Stimulated activated naive CD8-positive, alpha-beta T cell treated with anti-CD3 and anti-CD28 coated beads, Interleukin-15, amount 100 ng/mL, for 72 hours (primary cell): ENCODE results near the gene HOXA3.

ENCODE experiments used
- ATAC-seq: fragments of 150-1000 bp; cut with Tn5 transposase; 2 replicates; pipeline ENCODE4 v1.10.0; 2021; ENCODE audit warnings: mild to moderate bottlenecking, moderate library complexity
- DNase-seq, 2 donors: peaks; one replicate each; pipeline ENCODE4 v3.0.0; 2021 to 2022
- H3K27ac Mint-ChIP-seq, 2 donors: one replicate each; pipeline ENCODE4 v1.8.0; 2022; ENCODE audit warnings: mild to moderate bottlenecking in 2 of 2, mixed read lengths in 2 of 2, moderate library complexity in 2 of 2
- H3K27me3 Mint-ChIP-seq: one replicate; pipeline ENCODE4 v1.8.0; 2022; ENCODE audit warnings: mixed read lengths
- H3K4me1 Mint-ChIP-seq: one replicate; pipeline ENCODE4 v1.8.0; 2022; ENCODE audit warnings: mild to moderate bottlenecking, mixed read lengths
- H3K4me3 Mint-ChIP-seq, 2 donors: one replicate each; pipeline ENCODE4 v1.8.0; 2022; ENCODE audit warnings: mild to moderate bottlenecking in 2 of 2, mixed read lengths in 2 of 2, moderate library complexity in 1 of 2
- H3K9me3 Mint-ChIP-seq, 2 donors: one replicate each; pipeline ENCODE4 v1.8.0; 2022; ENCODE audit warnings: mixed read lengths in 2 of 2

The HOXA3 gene

GRCh38 chr7:27116031-27116961 lies 36.1 kb downstream of the HOXA3 start:
- H3K9me3 Mint-ChIP-seq: no peaks in the 10 kb centered on the region
- H3K27me3 Mint-ChIP-seq: peaks cover 7% of the 10 kb centered on the region
- DNase-seq: no peak
- no peak overlapping the region for H3K27ac Mint-ChIP-seq
- ATAC-seq: no peak
- H3K4me1 Mint-ChIP-seq: no peaks in the 10 kb centered on the region
- no peak overlapping the region for H3K4me3 Mint-ChIP-seq

- H3K27me3 Mint-ChIP-seq: peaks cover 7% of the 10 kb centered on the region
- H3K4me1 Mint-ChIP-seq: no peaks in the 10 kb centered on the region
- DNase-seq (no peak), ATAC-seq (no peak)
- no peak overlapping the region for H3K4me3 Mint-ChIP-seq
- no peak overlapping the region for H3K27ac Mint-ChIP-seq
- no peaks in the 10 kb centered on the region for H3K9me3 Mint-ChIP-seq
Observed at GRCh38 chr7:27115221-27116026, 37.0 kb downstream of the HOXA3 start.

- Mint-ChIP-seq H3K9me3 (no peaks in the 10 kb centered on the region), H3K4me1 (no peaks in the 10 kb centered on the region), H3K4me3 (no peak overlapping the region), H3K27ac (no peak overlapping the region), H3K27me3 (peaks cover 7% of the 10 kb centered on the region)
- ATAC-seq: no peak
- DNase-seq: no peak
Observed at GRCh38 chr7:27114881-27115220, 37.5 kb downstream of the HOXA3 start.

GRCh38 chr7:27113991-27114769 lies 38.2 kb downstream of the HOXA3 start:
- Mint-ChIP-seq H3K27me3 (peaks cover 7% of the 10 kb centered on the region), H3K4me3 (no peak overlapping the region), H3K4me1 (no peaks in the 10 kb centered on the region), H3K9me3 (no peaks in the 10 kb centered on the region), H3K27ac (no peak overlapping the region)
- peak; percentile 33 for ATAC-seq
- no peak for DNase-seq

GRCh38 chr7:27112955-27113949 lies 39.1 kb downstream of the HOXA3 start:
- H3K4me1 Mint-ChIP-seq: no peaks in the 10 kb centered on the region
- H3K4me3 Mint-ChIP-seq: no peak overlapping the region
- H3K9me3 Mint-ChIP-seq: no peaks in the 10 kb centered on the region
- DNase-seq (no peak), ATAC-seq (peak; percentile 54)
- H3K27ac Mint-ChIP-seq: no peak overlapping the region
- H3K27me3 Mint-ChIP-seq: peaks cover 7% of the 10 kb centered on the region

- ATAC-seq (no peak), DNase-seq (no peak)
- no peaks in the 10 kb centered on the region for H3K9me3 Mint-ChIP-seq
- peaks cover 7% of the 10 kb centered on the region for H3K27me3 Mint-ChIP-seq
- H3K4me1 Mint-ChIP-seq: no peaks in the 10 kb centered on the region
- H3K27ac Mint-ChIP-seq: no peak overlapping the region
- H3K4me3 Mint-ChIP-seq: no peak overlapping the region
Observed at GRCh38 chr7:27112361-27112760, 40.0 kb downstream of the HOXA3 start.

- no peak overlapping the region for H3K27ac Mint-ChIP-seq
- ATAC-seq: no peak
- H3K27me3 Mint-ChIP-seq: peaks cover 7% of the 10 kb centered on the region
- H3K4me1 Mint-ChIP-seq: no peaks in the 10 kb centered on the region
- H3K4me3 Mint-ChIP-seq: no peak overlapping the region
- DNase-seq: no peak
- H3K9me3 Mint-ChIP-seq: no peaks in the 10 kb centered on the region
Observed at GRCh38 chr7:27111751-27112277, 40.6 kb downstream of the HOXA3 start.

GRCh38 chr7:27111042-27111750 lies 41.2 kb downstream of the HOXA3 start:
- DNase-seq: no peak
- ATAC-seq: no peak
- no peaks in the 10 kb centered on the region for H3K4me1 Mint-ChIP-seq
- no peak overlapping the region for H3K4me3 Mint-ChIP-seq
- H3K27ac Mint-ChIP-seq: no peak overlapping the region
- H3K27me3 Mint-ChIP-seq: peaks cover 10% of the 10 kb centered on the region
- H3K9me3 Mint-ChIP-seq: no peaks in the 10 kb centered on the region

GRCh38 chr7:27110186-27111031 lies 42.0 kb downstream of the HOXA3 start:
- Mint-ChIP-seq H3K27me3 (peaks cover 18% of the 10 kb centered on the region), H3K9me3 (no peaks in the 10 kb centered on the region), H3K27ac (no peak overlapping the region), H3K4me3 (no peak overlapping the region), H3K4me1 (no peaks in the 10 kb centered on the region)
- ATAC-seq (peak; percentile 68), DNase-seq (no peak)

- DNase-seq (no peak), ATAC-seq (no peak)
- H3K4me3 Mint-ChIP-seq: no peak overlapping the region
- peaks cover 23% of the 10 kb centered on the region for H3K27me3 Mint-ChIP-seq
- H3K27ac Mint-ChIP-seq: peak overlapping the region in 1 of 2 donors; percentile 46
- no peaks in the 10 kb centered on the region for H3K9me3 Mint-ChIP-seq
- no peaks in the 10 kb centered on the region for H3K4me1 Mint-ChIP-seq
Observed at GRCh38 chr7:27109466-27110185, 42.8 kb downstream of the HOXA3 start.

- ATAC-seq (peak; percentile 10), DNase-seq (no peak)
- Mint-ChIP-seq H3K4me1 (peaks cover 5% of the 10 kb centered on the region), H3K4me3 (no peak overlapping the region), H3K9me3 (no peaks in the 10 kb centered on the region), H3K27ac (peak overlapping the region in 1 of 2 donors; percentile 19), H3K27me3 (peaks cover 34% of the 10 kb centered on the region)
Observed at GRCh38 chr7:27108390-27109127, 43.8 kb downstream of the HOXA3 start.
